Activated naive CD4-positive, alpha-beta T cell treated with anti-CD3 and anti-CD28 coated beads, Interleukin-2, amount 10 ng/mL, durations not matched to agents 7 days and 5 days (primary cell): ENCODE measurements around the gene WWOX.
A peak's percentile ranks its signal among the peaks of the same experiment; 100 is the strongest.

Experiments used
- CTCF ChIA-PET: fragments of 350-600 bp; sonication (Branson Sonifier 250); formaldehyde crosslinking; loops from one replicate; lab custom pipeline; 2021; ENCODE audit warnings: antibody characterized with exemption; lab: Charles Lee
- DNase-seq: peaks from one replicate; pipeline ENCODE4 v3.0.0-alpha.2; 2020
- H3K27ac Mint-ChIP-seq: one replicate; pipeline ENCODE4 v1.8.0; 2021; ENCODE audit warnings: mild to moderate bottlenecking, moderate library complexity, mixed read lengths
- H3K27me3 Mint-ChIP-seq: one replicate; pipeline ENCODE4 v1.8.0; 2021; ENCODE audit warnings: mild to moderate bottlenecking, mixed read lengths
- H3K36me3 Mint-ChIP-seq: one replicate; pipeline ENCODE4 v1.8.0; 2021; ENCODE audit warnings: mixed read lengths
- H3K4me1 Mint-ChIP-seq: one replicate; pipeline ENCODE4 v1.8.0; 2021; ENCODE audit warnings: mixed read lengths
- H3K4me3 Mint-ChIP-seq: one replicate; pipeline ENCODE4 v1.8.0; 2021; ENCODE audit warnings: mild to moderate bottlenecking, moderate library complexity, mixed read lengths
- H3K9me3 Mint-ChIP-seq: one replicate; pipeline ENCODE4 v1.8.0; 2021; ENCODE audit warnings: mixed read lengths

Gene WWOX

DNA sequence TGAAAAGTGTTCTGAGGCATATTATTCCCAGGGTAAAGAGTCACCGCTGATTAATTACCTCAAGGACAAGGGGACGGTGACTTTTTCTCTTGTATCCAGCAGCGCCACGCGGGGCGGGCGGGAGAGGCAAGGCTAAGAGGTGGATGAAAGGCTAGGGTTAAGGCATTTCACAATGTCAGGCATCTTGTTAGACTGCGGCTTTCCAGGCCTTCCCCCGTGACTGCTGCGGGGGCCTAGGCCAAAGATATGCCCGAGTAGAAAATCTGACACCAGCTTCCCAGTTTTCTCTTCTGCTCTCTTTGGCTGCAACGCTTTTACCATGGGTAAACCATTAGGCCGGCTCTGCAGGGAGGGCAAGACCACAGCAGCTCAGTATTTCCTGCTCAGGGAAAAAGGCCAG is 802.9 kb downstream of the WWOX start:
- no peaks in the 10 kb centered on the region for H3K27me3 Mint-ChIP-seq
- no peaks in the 10 kb centered on the region for H3K36me3 Mint-ChIP-seq
- CTCF ChIA-PET = no interaction called here
- no peak overlapping the region for H3K27ac Mint-ChIP-seq
- no peak for DNase-seq
- H3K4me1 Mint-ChIP-seq = peaks cover 8% of the 10 kb centered on the region
- H3K4me3 Mint-ChIP-seq = no peak overlapping the region
- H3K9me3 Mint-ChIP-seq = peaks cover 4% of the 10 kb centered on the region

- Mint-ChIP-seq H3K9me3 (peaks cover 6% of the 10 kb centered on the region), H3K36me3 (no peaks in the 10 kb centered on the region), H3K27ac (no peak overlapping the region), H3K27me3 (no peaks in the 10 kb centered on the region), H3K4me3 (no peak overlapping the region), H3K4me1 (peaks cover 8% of the 10 kb centered on the region)
- CTCF ChIA-PET = no interaction called here
- DNase-seq = no peak
Measured at GRCh38 chr16:78903237-78903636, 803.8 kb downstream of the WWOX start.

DNA sequence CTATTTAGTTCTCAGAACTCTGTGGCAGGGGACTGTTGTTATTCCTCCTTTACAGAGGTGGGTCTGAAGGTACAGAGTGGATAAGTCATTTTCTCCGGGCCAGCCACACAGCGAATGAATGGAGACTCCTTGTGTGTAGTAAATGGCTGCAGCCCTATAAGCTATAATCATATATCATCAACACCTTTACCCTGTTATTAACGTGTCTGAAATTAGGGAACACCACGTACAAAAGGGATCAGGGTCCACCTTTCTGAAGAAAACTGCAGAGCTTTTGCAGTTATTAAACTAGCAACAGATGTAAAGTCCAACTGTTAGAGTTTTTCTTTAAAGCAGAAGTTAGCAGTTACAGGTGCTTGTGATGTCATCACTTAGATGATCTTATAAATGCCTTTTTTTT is 804.4 kb downstream of the WWOX start:
- Mint-ChIP-seq H3K36me3 (no peaks in the 10 kb centered on the region), H3K9me3 (peaks cover 10% of the 10 kb centered on the region), H3K27ac (no peak overlapping the region), H3K4me1 (peaks cover 8% of the 10 kb centered on the region), H3K4me3 (no peak overlapping the region), H3K27me3 (no peaks in the 10 kb centered on the region)
- no peak for DNase-seq
- CTCF ChIA-PET = no interaction called here

- H3K27me3 Mint-ChIP-seq = no peaks in the 10 kb centered on the region
- no peak overlapping the region for H3K4me3 Mint-ChIP-seq
- no peaks in the 10 kb centered on the region for H3K36me3 Mint-ChIP-seq
- peaks cover 22% of the 10 kb centered on the region for H3K9me3 Mint-ChIP-seq
- no peak overlapping the region for H3K27ac Mint-ChIP-seq
- peaks cover 8% of the 10 kb centered on the region for H3K4me1 Mint-ChIP-seq
- DNase-seq = no peak
- CTCF ChIA-PET = no interaction called here
Measured at GRCh38 chr16:78906135-78906534, 806.7 kb downstream of the WWOX start.

GRCh38 chr16:78909226-78909625 is 809.8 kb downstream of the WWOX start:
- no peaks in the 10 kb centered on the region for H3K4me1 Mint-ChIP-seq
- no peak overlapping the region for H3K27ac Mint-ChIP-seq
- DNase-seq = no peak
- no peaks in the 10 kb centered on the region for H3K36me3 Mint-ChIP-seq
- H3K4me3 Mint-ChIP-seq = no peak overlapping the region
- H3K27me3 Mint-ChIP-seq = no peaks in the 10 kb centered on the region
- peaks cover 28% of the 10 kb centered on the region for H3K9me3 Mint-ChIP-seq
- CTCF ChIA-PET = no interaction called here

GRCh38 chr16:78915811-78916345 is 816.4 kb downstream of the WWOX start:
- H3K9me3 Mint-ChIP-seq = peaks cover 18% of the 10 kb centered on the region
- no peak overlapping the region for H3K4me3 Mint-ChIP-seq
- H3K27me3 Mint-ChIP-seq = no peaks in the 10 kb centered on the region
- CTCF ChIA-PET = no interaction called here
- peaks cover 3% of the 10 kb centered on the region for H3K36me3 Mint-ChIP-seq
- H3K4me1 Mint-ChIP-seq = peaks cover 10% of the 10 kb centered on the region
- H3K27ac Mint-ChIP-seq = no peak overlapping the region
- no peak for DNase-seq

DNA sequence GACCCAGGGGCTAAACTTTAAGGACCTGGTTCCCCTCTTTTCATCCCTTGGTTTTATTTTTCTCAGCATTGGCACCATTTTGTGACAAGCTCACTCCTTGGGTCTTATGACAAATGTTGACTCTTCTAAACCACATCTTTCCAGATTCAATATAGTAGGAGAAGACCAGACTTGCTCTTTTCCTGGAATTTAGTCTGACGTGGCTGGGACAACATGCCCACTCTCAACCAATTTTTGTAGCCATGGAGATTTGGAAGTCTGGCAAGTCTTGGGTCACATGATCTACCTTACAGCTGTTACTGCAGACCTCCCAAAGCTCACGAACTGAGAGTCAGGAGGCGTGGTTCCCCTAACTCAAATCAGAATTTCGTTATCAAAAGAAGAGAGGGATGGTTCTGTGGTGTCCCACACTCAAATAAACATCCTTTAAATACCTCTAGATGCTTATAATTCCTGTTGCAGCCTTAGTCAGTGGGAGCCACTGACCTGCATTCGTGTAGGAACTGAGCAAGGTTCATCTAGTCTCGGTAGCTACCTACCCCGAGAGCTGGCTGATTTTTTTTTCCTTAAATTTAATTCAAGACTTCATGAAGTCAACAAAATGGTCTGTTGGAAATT is 817.6 kb downstream of the WWOX start:
- Mint-ChIP-seq H3K4me3 (no peak overlapping the region), H3K9me3 (peaks cover 23% of the 10 kb centered on the region)

GRCh38 chr16:78918805-78919305 is 819.4 kb downstream of the WWOX start:
- H3K27ac Mint-ChIP-seq = peak overlapping the region; percentile 19
- H3K4me1 Mint-ChIP-seq = peaks cover 10% of the 10 kb centered on the region
- peaks cover 20% of the 10 kb centered on the region for H3K9me3 Mint-ChIP-seq
- no peak for DNase-seq
- H3K36me3 Mint-ChIP-seq = peaks cover 3% of the 10 kb centered on the region
- H3K27me3 Mint-ChIP-seq = no peaks in the 10 kb centered on the region
- CTCF ChIA-PET = no interaction called here
- H3K4me3 Mint-ChIP-seq = no peak overlapping the region

More for the DNA sequence above, 817.6 kb downstream of the WWOX start:
- DNase-seq = no peak
- CTCF ChIA-PET = no interaction called here
- Mint-ChIP-seq H3K36me3 (peaks cover 3% of the 10 kb centered on the region), H3K27me3 (no peaks in the 10 kb centered on the region), H3K4me1 (peaks cover 10% of the 10 kb centered on the region), H3K27ac (no peak overlapping the region)

DNA sequence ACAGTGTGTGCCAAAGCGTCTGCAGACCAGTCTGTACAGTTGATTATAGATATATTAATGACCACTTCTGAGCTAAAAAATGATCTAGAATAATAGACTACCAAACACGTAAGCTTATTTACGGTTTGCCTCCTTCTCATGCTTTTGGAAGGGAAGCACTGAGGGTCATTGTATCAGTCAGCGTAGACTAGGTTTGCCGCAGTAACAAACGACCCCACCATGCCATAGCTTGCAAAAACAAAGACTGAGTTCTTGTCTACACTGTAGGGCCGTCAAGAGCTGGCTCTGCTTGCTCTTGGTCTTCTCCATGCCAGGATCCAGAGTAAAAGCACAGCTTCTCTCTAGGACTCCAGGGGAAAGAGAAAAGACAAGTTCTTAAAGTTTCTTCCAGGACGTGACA is 820.4 kb downstream of the WWOX start:
- no peak overlapping the region for H3K27ac Mint-ChIP-seq
- no peak overlapping the region for H3K4me3 Mint-ChIP-seq
- DNase-seq = no peak
- H3K4me1 Mint-ChIP-seq = peaks cover 10% of the 10 kb centered on the region
- CTCF ChIA-PET = no interaction called here
- H3K27me3 Mint-ChIP-seq = no peaks in the 10 kb centered on the region
- H3K36me3 Mint-ChIP-seq = peaks cover 3% of the 10 kb centered on the region
- peaks cover 26% of the 10 kb centered on the region for H3K9me3 Mint-ChIP-seq

DNA sequence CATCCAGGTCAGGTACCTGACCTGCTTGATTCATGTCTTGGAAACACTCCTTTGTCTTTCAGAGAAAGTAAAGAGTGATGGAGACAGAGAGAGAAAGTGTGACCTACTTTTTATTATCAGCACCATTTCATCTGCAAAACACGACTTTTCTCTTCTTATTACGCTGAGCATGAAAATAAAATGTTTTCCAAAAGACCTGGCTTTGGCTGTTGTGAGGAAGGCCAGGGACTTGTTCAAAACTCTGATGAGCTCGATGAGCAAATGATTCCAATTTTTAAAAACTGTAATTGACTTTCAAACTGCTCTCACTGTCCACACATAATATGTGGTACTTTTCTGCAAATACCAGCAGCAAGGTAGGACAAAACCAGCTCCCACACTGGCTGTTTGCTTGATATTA is 821.2 kb downstream of the WWOX start:
- Mint-ChIP-seq H3K9me3 (peaks cover 27% of the 10 kb centered on the region), H3K4me3 (no peak overlapping the region), H3K27ac (no peak overlapping the region), H3K27me3 (peaks cover under 1% of the 10 kb centered on the region), H3K36me3 (peaks cover 3% of the 10 kb centered on the region), H3K4me1 (peaks cover 10% of the 10 kb centered on the region)
- CTCF ChIA-PET = no interaction called here
- DNase-seq = no peak

GRCh38 chr16:78925083-78925767 is 825.8 kb downstream of the WWOX start:
- H3K27me3 Mint-ChIP-seq = peaks cover 9% of the 10 kb centered on the region
- no peak for DNase-seq
- no peak overlapping the region for H3K4me3 Mint-ChIP-seq
- CTCF ChIA-PET = no interaction called here
- no peak overlapping the region for H3K27ac Mint-ChIP-seq
- H3K4me1 Mint-ChIP-seq = no peaks in the 10 kb centered on the region
- H3K9me3 Mint-ChIP-seq = peaks cover 25% of the 10 kb centered on the region
- peaks cover 3% of the 10 kb centered on the region for H3K36me3 Mint-ChIP-seq

- Mint-ChIP-seq H3K27me3 (peaks cover 10% of the 10 kb centered on the region), H3K36me3 (no peaks in the 10 kb centered on the region), H3K4me1 (no peaks in the 10 kb centered on the region), H3K27ac (no peak overlapping the region), H3K4me3 (no peak overlapping the region), H3K9me3 (peaks cover 18% of the 10 kb centered on the region)
- DNase-seq = no peak
- CTCF ChIA-PET = no interaction called here
Measured at GRCh38 chr16:78926723-78927210, 827.3 kb downstream of the WWOX start.

GRCh38 chr16:78927766-78928165 is 828.3 kb downstream of the WWOX start:
- H3K27me3 Mint-ChIP-seq = peaks cover 10% of the 10 kb centered on the region
- H3K4me1 Mint-ChIP-seq = no peaks in the 10 kb centered on the region
- H3K9me3 Mint-ChIP-seq = peaks cover 15% of the 10 kb centered on the region
- no peaks in the 10 kb centered on the region for H3K36me3 Mint-ChIP-seq
- CTCF ChIA-PET = no interaction called here
- DNase-seq = no peak
- H3K27ac Mint-ChIP-seq = no peak overlapping the region
- no peak overlapping the region for H3K4me3 Mint-ChIP-seq

- H3K27ac Mint-ChIP-seq = no peak overlapping the region
- no peak overlapping the region for H3K4me3 Mint-ChIP-seq
- H3K36me3 Mint-ChIP-seq = no peaks in the 10 kb centered on the region
- no peaks in the 10 kb centered on the region for H3K4me1 Mint-ChIP-seq
- H3K9me3 Mint-ChIP-seq = peaks cover 11% of the 10 kb centered on the region
- H3K27me3 Mint-ChIP-seq = peaks cover 10% of the 10 kb centered on the region
- no peak for DNase-seq
- CTCF ChIA-PET = no interaction called here
Measured at GRCh38 chr16:78929841-78930240, 830.4 kb downstream of the WWOX start.

- no peak overlapping the region for H3K27ac Mint-ChIP-seq
- peaks cover 11% of the 10 kb centered on the region for H3K9me3 Mint-ChIP-seq
- H3K27me3 Mint-ChIP-seq = peaks cover 9% of the 10 kb centered on the region
- no peaks in the 10 kb centered on the region for H3K36me3 Mint-ChIP-seq
- CTCF ChIA-PET = interaction anchor here (0.8 kb wide), 1 partner anchor 154 kb away, joined by 3 read pairs; no protein-coding TSS in a partner anchor
- no peaks in the 10 kb centered on the region for H3K4me1 Mint-ChIP-seq
- no peak for DNase-seq
- no peak overlapping the region for H3K4me3 Mint-ChIP-seq
Measured at GRCh38 chr16:78930561-78930960, 831.1 kb downstream of the WWOX start.
